ENCODE measurements around the gene EPS8.
A peak's percentile ranks its signal among the peaks of the same experiment; 100 is the strongest.

The EPS8 gene

GRCh38 chr12:15701206-15701605 lies 88.0 kb downstream of the EPS8 start:
- Mint-ChIP-seq H3K36me3 (no peaks in the 10 kb centered on the region), H3K27ac (no peak overlapping the region), H3K4me3 (no peak overlapping the region), H3K27me3 (no peaks in the 10 kb centered on the region), H3K9me3 (no peaks in the 10 kb centered on the region), H3K4me1 (peaks cover 18% of the 10 kb centered on the region)

- H3K4me1 Mint-ChIP-seq: peaks cover 18% of the 10 kb centered on the region
- no peaks in the 10 kb centered on the region for H3K36me3 Mint-ChIP-seq
- H3K27me3 Mint-ChIP-seq: no peaks in the 10 kb centered on the region
- H3K27ac Mint-ChIP-seq: peak overlapping the region; percentile 70
- no peak overlapping the region for H3K4me3 Mint-ChIP-seq
- no peaks in the 10 kb centered on the region for H3K9me3 Mint-ChIP-seq
Measured at GRCh38 chr12:15700595-15700994, 88.6 kb downstream of the EPS8 start.

DNA sequence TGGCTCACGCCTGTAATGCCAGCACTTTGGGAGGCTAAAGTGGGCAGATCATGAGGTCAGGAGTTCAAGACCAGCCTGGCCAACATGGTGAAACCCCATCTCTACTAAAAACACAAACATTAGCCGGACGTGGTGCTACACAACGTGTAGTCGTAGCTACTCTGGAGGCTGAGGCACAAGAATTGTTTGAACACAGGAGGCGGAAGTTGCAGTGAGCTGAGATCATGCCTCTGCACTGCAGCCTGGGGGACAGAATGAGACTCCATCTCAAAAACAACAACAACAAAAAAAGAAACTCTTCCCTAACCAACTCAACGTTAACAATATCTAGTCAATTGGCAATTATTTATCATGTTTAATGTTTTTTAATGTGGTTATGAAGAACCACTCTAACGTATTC lies 89.3 kb downstream of the EPS8 start:
- H3K36me3 Mint-ChIP-seq: no peaks in the 10 kb centered on the region
- H3K4me3 Mint-ChIP-seq: no peak overlapping the region
- H3K4me1 Mint-ChIP-seq: peaks cover 18% of the 10 kb centered on the region
- no peak overlapping the region for H3K27ac Mint-ChIP-seq
- no peaks in the 10 kb centered on the region for H3K9me3 Mint-ChIP-seq
- no peaks in the 10 kb centered on the region for H3K27me3 Mint-ChIP-seq

DNA sequence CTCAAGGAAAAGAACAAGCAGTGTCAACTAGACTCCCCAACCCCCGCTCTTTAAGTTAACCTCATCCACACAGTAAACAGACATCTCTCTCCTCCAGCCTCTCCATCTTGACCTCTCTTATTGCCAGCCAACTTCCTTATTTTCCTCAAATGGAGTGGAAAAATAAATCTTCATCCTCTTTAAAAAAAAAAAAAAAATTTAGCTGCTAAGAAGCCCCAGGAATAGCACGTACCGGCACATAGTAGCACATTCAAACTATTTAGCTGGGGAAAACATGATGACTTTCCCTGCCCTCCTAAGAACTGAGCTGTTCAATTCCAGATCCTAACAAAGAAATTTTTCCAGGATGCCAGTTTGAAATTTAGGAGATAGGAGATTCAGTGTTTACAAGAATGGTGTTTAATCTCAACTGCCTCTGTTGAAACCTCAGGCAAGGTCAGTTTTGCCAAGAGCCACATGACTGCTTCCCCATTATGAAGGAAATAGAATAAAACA lies 90.8 kb downstream of the EPS8 start:
- H3K36me3 Mint-ChIP-seq: peaks cover 2% of the 10 kb centered on the region
- H3K4me3 Mint-ChIP-seq: no peak overlapping the region
- H3K27ac Mint-ChIP-seq: no peak overlapping the region
- H3K4me1 Mint-ChIP-seq: peaks cover 18% of the 10 kb centered on the region
- peaks cover 2% of the 10 kb centered on the region for H3K27me3 Mint-ChIP-seq
- no peaks in the 10 kb centered on the region for H3K9me3 Mint-ChIP-seq

- Mint-ChIP-seq H3K27ac (no peak overlapping the region), H3K36me3 (peaks cover 2% of the 10 kb centered on the region), H3K4me1 (peaks cover 18% of the 10 kb centered on the region), H3K4me3 (no peak overlapping the region), H3K9me3 (no peaks in the 10 kb centered on the region), H3K27me3 (peaks cover 2% of the 10 kb centered on the region)
Measured at GRCh38 chr12:15697201-15697600, 92.0 kb downstream of the EPS8 start.

GRCh38 chr12:15693228-15693911 lies 95.8 kb downstream of the EPS8 start:
- peaks cover 2% of the 10 kb centered on the region for H3K27me3 Mint-ChIP-seq
- no peak overlapping the region for H3K4me3 Mint-ChIP-seq
- H3K4me1 Mint-ChIP-seq: no peaks in the 10 kb centered on the region
- no peak overlapping the region for H3K27ac Mint-ChIP-seq
- H3K9me3 Mint-ChIP-seq: no peaks in the 10 kb centered on the region
- H3K36me3 Mint-ChIP-seq: peaks cover 2% of the 10 kb centered on the region

DNA sequence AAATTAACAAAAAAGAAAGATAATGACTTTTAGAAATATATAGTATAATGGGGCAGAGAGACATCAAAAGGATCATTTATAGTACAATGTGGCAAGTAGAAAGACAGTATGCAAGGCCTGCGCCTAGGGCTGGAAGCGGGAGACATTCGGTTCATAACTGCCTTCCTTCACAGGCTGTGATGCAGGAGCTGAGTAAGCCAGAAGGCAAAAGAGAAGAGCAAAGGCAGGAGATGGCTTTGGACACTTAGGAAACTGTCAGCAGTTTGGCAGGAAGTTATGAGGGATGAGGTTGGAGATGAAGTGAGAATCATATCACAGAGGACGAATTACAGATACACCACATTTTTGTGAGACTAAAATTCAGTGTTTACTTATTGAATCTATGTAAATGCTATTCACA lies 97.8 kb downstream of the EPS8 start:
- Mint-ChIP-seq H3K4me1 (no peaks in the 10 kb centered on the region), H3K27ac (no peak overlapping the region), H3K9me3 (no peaks in the 10 kb centered on the region), H3K27me3 (peaks cover 5% of the 10 kb centered on the region), H3K4me3 (no peak overlapping the region), H3K36me3 (peaks cover 2% of the 10 kb centered on the region)

- no peak overlapping the region for H3K27ac Mint-ChIP-seq
- H3K4me3 Mint-ChIP-seq: no peak overlapping the region
- H3K4me1 Mint-ChIP-seq: no peaks in the 10 kb centered on the region
Measured at GRCh38 chr12:15690320-15690719, 98.9 kb downstream of the EPS8 start.

DNA sequence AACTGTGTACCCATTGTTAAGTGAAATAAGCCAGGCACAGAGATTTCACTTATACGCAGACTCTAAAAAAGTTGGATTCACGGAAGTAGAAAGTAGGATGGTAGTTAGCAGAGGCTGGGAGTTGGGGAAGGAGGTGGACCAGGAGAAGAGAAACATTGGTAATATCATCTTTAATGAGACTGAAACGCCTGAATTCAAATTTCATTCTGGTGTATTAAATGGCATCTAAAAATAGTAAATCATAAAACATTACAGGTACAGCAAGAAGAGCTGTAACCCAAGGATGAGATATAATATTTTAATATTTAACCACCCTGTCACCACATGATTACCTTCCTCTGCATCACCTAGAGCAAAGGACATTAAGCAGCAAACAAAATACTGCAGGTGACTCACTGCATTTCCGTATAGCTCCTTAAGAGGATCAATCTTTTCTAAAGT lies 99.4 kb downstream of the EPS8 start:
- no peak overlapping the region for H3K27ac Mint-ChIP-seq
- H3K36me3 Mint-ChIP-seq: peaks cover 2% of the 10 kb centered on the region
- H3K4me1 Mint-ChIP-seq: no peaks in the 10 kb centered on the region
- H3K9me3 Mint-ChIP-seq: no peaks in the 10 kb centered on the region
- H3K4me3 Mint-ChIP-seq: no peak overlapping the region
- H3K27me3 Mint-ChIP-seq: peaks cover 5% of the 10 kb centered on the region

More at GRCh38 chr12:15690320-15690719, 98.9 kb downstream of the EPS8 start:
- H3K27me3 Mint-ChIP-seq: peaks cover 5% of the 10 kb centered on the region
- H3K9me3 Mint-ChIP-seq: no peaks in the 10 kb centered on the region
- H3K36me3 Mint-ChIP-seq: peaks cover 2% of the 10 kb centered on the region

GRCh38 chr12:15688838-15689625 lies 100.2 kb downstream of the EPS8 start:
- H3K9me3 Mint-ChIP-seq: no peaks in the 10 kb centered on the region
- no peak overlapping the region for H3K27ac Mint-ChIP-seq
- no peaks in the 10 kb centered on the region for H3K4me1 Mint-ChIP-seq
- H3K36me3 Mint-ChIP-seq: peaks cover 2% of the 10 kb centered on the region
- peaks cover 6% of the 10 kb centered on the region for H3K27me3 Mint-ChIP-seq
- H3K4me3 Mint-ChIP-seq: no peak overlapping the region

- no peaks in the 10 kb centered on the region for H3K9me3 Mint-ChIP-seq
- no peaks in the 10 kb centered on the region for H3K4me1 Mint-ChIP-seq
- no peak overlapping the region for H3K27ac Mint-ChIP-seq
- H3K36me3 Mint-ChIP-seq: no peaks in the 10 kb centered on the region
- peaks cover 5% of the 10 kb centered on the region for H3K27me3 Mint-ChIP-seq
- no peak overlapping the region for H3K4me3 Mint-ChIP-seq
Measured at GRCh38 chr12:15688202-15688736, 100.9 kb downstream of the EPS8 start.

- H3K27ac Mint-ChIP-seq: no peak overlapping the region
- H3K9me3 Mint-ChIP-seq: no peaks in the 10 kb centered on the region
- H3K27me3 Mint-ChIP-seq: peaks cover 5% of the 10 kb centered on the region
- no peaks in the 10 kb centered on the region for H3K36me3 Mint-ChIP-seq
- H3K4me1 Mint-ChIP-seq: no peaks in the 10 kb centered on the region
- H3K4me3 Mint-ChIP-seq: no peak overlapping the region
Measured at GRCh38 chr12:15687583-15687982, 101.6 kb downstream of the EPS8 start.

DNA sequence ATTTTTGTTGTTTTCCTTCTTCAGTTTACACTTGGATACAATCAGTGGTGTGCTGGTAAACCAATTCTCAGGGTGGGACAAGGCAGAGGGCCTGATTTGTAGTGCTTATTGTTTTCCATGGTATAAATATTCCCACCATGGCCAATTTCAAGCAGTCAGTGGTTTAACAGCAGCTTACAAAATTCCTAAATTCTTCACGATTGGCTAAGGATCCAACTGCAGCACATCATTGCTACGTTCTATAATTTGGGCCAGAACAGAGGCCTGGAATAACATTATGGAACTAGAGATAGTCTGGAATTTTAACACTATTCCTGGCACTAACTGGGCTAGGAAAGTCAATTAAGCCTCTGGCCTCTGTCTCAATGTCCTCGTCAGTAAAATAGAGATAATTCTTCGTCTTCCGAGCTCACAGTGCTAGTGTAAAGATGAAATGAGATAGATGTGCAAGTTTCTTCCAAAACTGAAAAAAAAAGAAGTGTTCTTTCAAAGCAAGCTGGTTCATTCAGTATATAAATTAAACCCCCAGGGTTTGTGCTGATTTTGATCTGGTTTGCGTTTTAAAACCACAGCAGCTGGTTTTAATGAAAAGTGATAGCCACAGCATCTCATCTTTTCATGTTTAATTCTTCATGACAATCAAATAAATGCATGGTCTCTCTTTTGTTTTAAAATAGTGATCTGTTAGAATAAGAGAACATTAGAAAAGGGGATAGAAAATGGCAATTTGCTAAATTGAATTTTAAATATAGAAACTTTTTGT lies 104.1 kb downstream of the EPS8 start:
- Mint-ChIP-seq H3K4me1 (no peaks in the 10 kb centered on the region), H3K9me3 (no peaks in the 10 kb centered on the region), H3K36me3 (no peaks in the 10 kb centered on the region), H3K27ac (no peak overlapping the region), H3K27me3 (peaks cover 6% of the 10 kb centered on the region), H3K4me3 (no peak overlapping the region)

DNA sequence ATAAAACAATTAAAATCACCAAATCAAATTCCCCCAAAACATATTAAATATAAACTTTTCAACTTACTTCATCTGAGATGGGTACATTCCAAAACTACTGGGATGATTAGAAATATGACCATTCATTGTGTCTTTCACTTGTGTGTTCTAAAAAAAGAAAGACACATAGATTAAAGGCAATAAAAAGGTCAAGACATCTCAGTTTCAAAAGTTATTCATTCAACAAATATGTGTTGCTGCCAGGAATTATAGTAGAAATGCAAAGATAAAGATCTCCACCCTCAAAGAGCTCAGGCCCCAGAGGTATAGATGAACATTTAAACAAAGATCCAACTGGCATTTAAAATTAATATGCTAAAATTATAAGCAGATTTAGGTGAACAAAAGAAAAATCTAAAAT lies 106.4 kb downstream of the EPS8 start:
- Mint-ChIP-seq H3K4me3 (no peak overlapping the region), H3K27ac (no peak overlapping the region), H3K9me3 (no peaks in the 10 kb centered on the region), H3K36me3 (no peaks in the 10 kb centered on the region), H3K4me1 (no peaks in the 10 kb centered on the region), H3K27me3 (peaks cover 3% of the 10 kb centered on the region)

GRCh38 chr12:15679151-15679550 lies 110.0 kb downstream of the EPS8 start:
- Mint-ChIP-seq H3K9me3 (no peaks in the 10 kb centered on the region), H3K4me1 (no peaks in the 10 kb centered on the region), H3K27ac (no peak overlapping the region), H3K27me3 (peaks cover 1% of the 10 kb centered on the region), H3K4me3 (no peak overlapping the region), H3K36me3 (no peaks in the 10 kb centered on the region)
